Neural cell (in vitro differentiated cells): Measurements from ENCODE around the gene EXD3. TPM values are rescaled to one million over a fixed set of nuclear protein-coding genes. Genes with fewer than 3 reads are reported as not detected.

Source experiments
- H2AFZ ChIP-seq: fragments of 200-600, 300-800 bp; sonication (generic), shearing (Covaris generic); 2 replicates; pipeline ENCODE4 v1.6.0; 2014; ENCODE audit warnings: low read depth, mild to moderate bottlenecking, antibody characterized with exemption, low read length, moderate library complexity
- H3F3A ChIP-seq: fragments of 200-600 bp; shearing (Covaris generic); 2 replicates; pipeline ENCODE4 v1.6.1; 2016; ENCODE audit warnings: mild to moderate bottlenecking, moderate library complexity, mixed read lengths, antibody characterized with exemption, low read length; ENCODE audit not compliant: insufficient read depth, poor library complexity, severe bottlenecking
- H3K27ac ChIP-seq: fragments of 200-600, 300-800 bp; sonication (generic), shearing (Covaris generic); 2 replicates; pipeline ENCODE4 v1.5.1; 2014; ENCODE audit warnings: mild to moderate bottlenecking, low read length, moderate library complexity
- H3K27me3 ChIP-seq: fragments of 300-800, 200-600 bp; sonication (generic), shearing (Covaris generic); 2 replicates; pipeline ENCODE4 v1.6.0; 2014; ENCODE audit warnings: mild to moderate bottlenecking, low read depth, low read length, moderate library complexity; ENCODE audit not compliant: insufficient read depth
- H3K36me3 ChIP-seq: fragments of 300-800, 200-600 bp; sonication (generic), shearing (Covaris generic); 2 replicates; pipeline ENCODE4 v1.5.1; 2014; ENCODE audit warnings: mild to moderate bottlenecking, antibody characterized with exemption, low read length, moderate library complexity; ENCODE audit not compliant: insufficient read depth
- H3K4me2 ChIP-seq: fragments of 300-800, 200-600 bp; sonication (generic), shearing (Covaris generic); 2 replicates; pipeline ENCODE4 v1.6.0; 2014; ENCODE audit warnings: mild to moderate bottlenecking, low read length
- H3K4me3 ChIP-seq: fragments of 300-800, 200-600 bp; sonication (generic), shearing (Covaris generic); 2 replicates; pipeline ENCODE4 v1.5.1; 2014; ENCODE audit warnings: mild to moderate bottlenecking, low read length, moderate library complexity
- H3K79me2 ChIP-seq: fragments of 200-600 bp; shearing (Covaris generic); replicated peaks from 2 replicates; pipeline ENCODE4 v1.6.0; 2014; ENCODE audit warnings: mild to moderate bottlenecking, low read length, moderate library complexity; ENCODE audit not compliant: insufficient read depth
- H3K9ac ChIP-seq: fragments of 300-800, 200-600 bp; sonication (generic), shearing (Covaris generic); 2 replicates; pipeline ENCODE4 v1.6.1; 2016; ENCODE audit warnings: mild to moderate bottlenecking, low read length, mixed read lengths
- H3K9me2 ChIP-seq: fragments of 200-600 bp; shearing (Covaris generic); 2 replicates; pipeline ENCODE4 v1.6.1; 2016; ENCODE audit warnings: mild to moderate bottlenecking, low read length, mixed read lengths; ENCODE audit not compliant: insufficient read depth
- H3K9me3 ChIP-seq: fragments of 200-600, 300-800 bp; sonication (generic), shearing (Covaris generic); 2 replicates; pipeline ENCODE4 v1.6.1; 2016; ENCODE audit warnings: mild to moderate bottlenecking, mixed run types, low read length, moderate library complexity, mixed read lengths
- H4K20me1 ChIP-seq: fragments of 200-600 bp; shearing (Covaris generic); 2 replicates; pipeline ENCODE4 v1.6.1; 2016; ENCODE audit warnings: mild to moderate bottlenecking, mixed run types; ENCODE audit not compliant: insufficient read depth
- CTCF ChIP-seq: fragments of 450-650 bp; IDR thresholded peaks from 2 replicates; pipeline ENCODE4 v1.5.1; 2014; ENCODE audit warnings: antibody characterized with exemption, mild to moderate bottlenecking, moderate library complexity; ENCODE audit not compliant: poor library complexity, severe bottlenecking
- EP300 ChIP-seq: fragments of 450-650 bp; conservative IDR thresholded peaks from 2 replicates; pipeline ENCODE4 v1.6.1; 2014; ENCODE audit warnings: antibody characterized with exemption, mild to moderate bottlenecking, moderate library complexity; ENCODE audit not compliant: poor library complexity, severe bottlenecking
- EZH2 ChIP-seq: fragments of 200-600, 300-800 bp; shearing (Covaris generic), sonication (generic); IDR thresholded peaks from 2 replicates; pipeline ENCODE4 v1.6.1; 2014; ENCODE audit warnings: antibody characterized with exemption, low read length, borderline replicate concordance, mild to moderate bottlenecking; ENCODE audit not compliant: insufficient read depth, poor library complexity, severe bottlenecking
- MXI1 ChIP-seq: fragments of 450-650 bp; conservative IDR thresholded peaks from 2 replicates; pipeline ENCODE4 v1.6.1; 2014; ENCODE audit warnings: antibody characterized with exemption, mild to moderate bottlenecking; ENCODE audit not compliant: poor library complexity, severe bottlenecking
- POLR2AphosphoS5 ChIP-seq: IDR thresholded peaks from 2 replicates; pipeline ENCODE4 v1.6.1; 2012
- RAD21 ChIP-seq: fragments of 450-650 bp; conservative IDR thresholded peaks from 2 replicates; pipeline ENCODE4 v1.6.1; 2014; ENCODE audit warnings: antibody characterized with exemption, mild to moderate bottlenecking, moderate library complexity
- REST ChIP-seq: IDR thresholded peaks from 2 replicates; pipeline ENCODE4 v1.6.1; 2012; ENCODE audit warnings: borderline replicate concordance
- SMC3 ChIP-seq: fragments of 450-650 bp; conservative IDR thresholded peaks from 2 replicates; pipeline ENCODE4 v1.6.1; 2014; ENCODE audit warnings: antibody characterized with exemption, mild to moderate bottlenecking, moderate library complexity; ENCODE audit not compliant: poor library complexity
- TAF1 ChIP-seq: IDR thresholded peaks from 2 replicates; pipeline ENCODE4 v1.6.1; 2012; ENCODE audit warnings: low read depth
- polyA plus RNA-seq: library from polyadenylated mRNA; depleted of rRNA; stranded (reverse); fragments of >200 nt; gene quantifications from 2 replicates; pipeline ENCODE4 v1.2.3, GENCODE V29; 2014

EXD3 gene
- polyA plus RNA-seq, 1 donor from 2014 or later, result 32.9 TPM

DNA sequence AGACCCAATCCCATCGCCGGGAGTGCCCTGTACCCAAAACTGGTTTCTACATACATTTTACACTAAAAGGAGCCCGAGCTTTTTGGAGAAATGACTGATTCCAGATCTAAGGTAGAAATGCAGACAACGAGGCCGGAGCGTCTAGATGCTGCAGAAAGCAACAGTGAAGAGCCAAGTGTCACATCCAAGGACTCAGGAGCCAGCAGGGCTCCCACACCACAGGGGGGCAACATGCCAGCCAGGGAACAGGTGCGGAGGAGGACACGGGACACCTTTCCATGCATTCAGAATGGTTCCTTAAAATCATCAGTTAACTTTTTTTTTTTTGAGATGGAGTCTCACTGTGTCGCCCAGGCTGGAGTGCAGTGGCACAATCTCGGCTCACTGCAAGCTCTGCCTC is 97.8 kb downstream of the EXD3 start:
- no peaks in the 10 kb centered on the region for H3K9me3 ChIP-seq
- H3K27ac ChIP-seq, result no peak overlapping the region
- H2AFZ ChIP-seq, result no peak overlapping the region
- no peak for TF ChIP-seq CTCF
- TF ChIP-seq EP300, result no peak
- TF ChIP-seq POLR2AphosphoS5, result no peak
- no peak for TF ChIP-seq MXI1
- no peak for TF ChIP-seq EZH2
- TF ChIP-seq RAD21, result no peak
- TF ChIP-seq SMC3, result no peak
- no peak for TF ChIP-seq TAF1
- no peak for TF ChIP-seq REST
- no peaks in the 10 kb centered on the region for H3F3A ChIP-seq
- H3K4me3 ChIP-seq, result no peak overlapping the region
- no peak overlapping the region for H3K4me2 ChIP-seq
- H3K79me2 ChIP-seq, result no peaks in the 10 kb centered on the region
- H3K9me2 ChIP-seq, result no peaks in the 10 kb centered on the region
- no peaks in the 10 kb centered on the region for H3K36me3 ChIP-seq
- H3K27me3 ChIP-seq, result no peaks in the 10 kb centered on the region
- no peak overlapping the region for H3K9ac ChIP-seq
- no peaks in the 10 kb centered on the region for H4K20me1 ChIP-seq

GRCh38 chr9:137323531-137324331 is 99.2 kb downstream of the EXD3 start:
- Histone ChIP-seq H2AFZ (no peak overlapping the region), H3K79me2 (no peaks in the 10 kb centered on the region), H3K27ac (no peak overlapping the region), H3K27me3 (no peaks in the 10 kb centered on the region), H3K36me3 (no peaks in the 10 kb centered on the region), H4K20me1 (no peaks in the 10 kb centered on the region), H3K4me3 (no peak overlapping the region), H3K9ac (no peak overlapping the region), H3K9me3 (no peaks in the 10 kb centered on the region), H3K9me2 (no peaks in the 10 kb centered on the region), H3K4me2 (no peak overlapping the region), H3F3A (no peaks in the 10 kb centered on the region)
- no peak for TF ChIP-seq CTCF
- TF ChIP-seq EP300, result no peak
- no peak for TF ChIP-seq MXI1
- TF ChIP-seq EZH2, result no peak
- TF ChIP-seq TAF1, result no peak
- no peak for TF ChIP-seq REST
- no peak for TF ChIP-seq SMC3
- TF ChIP-seq RAD21, result no peak
- no peak for TF ChIP-seq POLR2AphosphoS5
